ENCODE results near the gene VARS2. TPM values are rescaled to one million over a fixed set of nuclear protein-coding genes. Genes with fewer than 3 reads are reported as not detected.

VARS2 gene
- polyA plus RNA-seq, 1 donor (not counting 4 experiments of a cell fraction or from before 2014, with no cell fraction given): 13.8 TPM

- Histone ChIP-seq H3K9me3 (ENCODE audit: control insufficient read depth, low read depth, low read length) (no peaks in the 10 kb centered on the region), H4K20me1 (ENCODE audit: control insufficient read depth, extremely low read depth, insufficient read depth, low read length) (no peaks in the 10 kb centered on the region), H3K36me3 (ENCODE audit: control insufficient read depth in 2 of 2, extremely low read depth in 1 of 2, insufficient read depth in 2 of 2, low read length in 2 of 2) (no peaks in the 10 kb centered on the region), H3K79me2 (ENCODE audit: control insufficient read depth, insufficient read depth, low read length) (no peaks in the 10 kb centered on the region), H3K4me3 (ENCODE audit: control insufficient read depth in 2 of 3, extremely low read depth in 1 of 3, insufficient read depth in 2 of 3, low read depth in 1 of 3, low read length in 3 of 3) (no peak overlapping the region), H3K9me1 (ENCODE audit: control insufficient read depth, extremely low read depth, insufficient read depth, low read length) (no peaks in the 10 kb centered on the region), H3K4me2 (ENCODE audit: control insufficient read depth, extremely low read depth, insufficient read depth, low read depth, low read length) (no peak overlapping the region), H3K4me1 (ENCODE audit: control insufficient read depth, extremely low read depth, insufficient read depth, low read length) (no peaks in the 10 kb centered on the region), H2AFZ (ENCODE audit: control insufficient read depth, low read length) (no peak overlapping the region), H3K27me3 (ENCODE audit: control insufficient read depth, extremely low read depth, insufficient read depth, low read length) (no peaks in the 10 kb centered on the region), H3K27ac (ENCODE audit: control insufficient read depth, insufficient read depth, low read length) (no peak overlapping the region), H3K9ac (ENCODE audit: control insufficient read depth, extremely low read depth, insufficient read depth, low read length) (no peak overlapping the region)
- no peak for DNase-seq (ENCODE audit: low read depth, low spot score)
- TF ChIP-seq EZH2 (IDR thresholded peaks at IDR 0.05; ENCODE audit: low read length): no peak
- TF ChIP-seq, protein P1, sequence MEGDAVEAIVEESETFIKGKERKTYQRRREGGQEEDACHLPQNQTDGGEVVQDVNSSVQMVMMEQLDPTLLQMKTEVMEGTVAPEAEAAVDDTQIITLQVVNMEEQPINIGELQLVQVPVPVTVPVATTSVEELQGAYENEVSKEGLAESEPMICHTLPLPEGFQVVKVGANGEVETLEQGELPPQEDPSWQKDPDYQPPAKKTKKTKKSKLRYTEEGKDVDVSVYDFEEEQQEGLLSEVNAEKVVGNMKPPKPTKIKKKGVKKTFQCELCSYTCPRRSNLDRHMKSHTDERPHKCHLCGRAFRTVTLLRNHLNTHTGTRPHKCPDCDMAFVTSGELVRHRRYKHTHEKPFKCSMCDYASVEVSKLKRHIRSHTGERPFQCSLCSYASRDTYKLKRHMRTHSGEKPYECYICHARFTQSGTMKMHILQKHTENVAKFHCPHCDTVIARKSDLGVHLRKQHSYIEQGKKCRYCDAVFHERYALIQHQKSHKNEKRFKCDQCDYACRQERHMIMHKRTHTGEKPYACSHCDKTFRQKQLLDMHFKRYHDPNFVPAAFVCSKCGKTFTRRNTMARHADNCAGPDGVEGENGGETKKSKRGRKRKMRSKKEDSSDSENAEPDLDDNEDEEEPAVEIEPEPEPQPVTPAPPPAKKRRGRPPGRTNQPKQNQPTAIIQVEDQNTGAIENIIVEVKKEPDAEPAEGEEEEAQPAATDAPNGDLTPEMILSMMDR (optimal IDR thresholded peaks at IDR 0.05 in 1 of 3, IDR thresholded peaks at IDR 0.05 in 1 of 3, conservative IDR thresholded peaks at IDR 0.05 in 1 of 3; ENCODE audit: extremely low read depth in 1 of 3, insufficient read depth in 2 of 3, low read length in 3 of 3): no peak
- dilution Hi-C loops (cut with MboI; ENCODE audit: extremely low pct_ligation_motif_present, low sequenced_read_pairs): no loop called here
- FAIRE-seq: no peak
These were observed 58.8 kb downstream of the VARS2 start for GRCh38 chr6:30972816-30973215.

- Histone ChIP-seq H3K4me2 (ENCODE audit: control insufficient read depth, extremely low read depth, insufficient read depth, low read depth, low read length) (no peak overlapping the region), H3K9me1 (ENCODE audit: control insufficient read depth, extremely low read depth, insufficient read depth, low read length) (no peaks in the 10 kb centered on the region), H3K9me3 (ENCODE audit: control insufficient read depth, low read depth, low read length) (no peaks in the 10 kb centered on the region), H3K4me3 (ENCODE audit: control insufficient read depth in 2 of 3, extremely low read depth in 1 of 3, insufficient read depth in 2 of 3, low read depth in 1 of 3, low read length in 3 of 3) (no peak overlapping the region), H3K9ac (ENCODE audit: control insufficient read depth, extremely low read depth, insufficient read depth, low read length) (no peak overlapping the region), H2AFZ (ENCODE audit: control insufficient read depth, low read length) (no peak overlapping the region), H3K27ac (ENCODE audit: control insufficient read depth, insufficient read depth, low read length) (no peak overlapping the region), H4K20me1 (ENCODE audit: control insufficient read depth, extremely low read depth, insufficient read depth, low read length) (no peaks in the 10 kb centered on the region), H3K79me2 (ENCODE audit: control insufficient read depth, insufficient read depth, low read length) (no peaks in the 10 kb centered on the region), H3K36me3 (ENCODE audit: control insufficient read depth in 2 of 2, extremely low read depth in 1 of 2, insufficient read depth in 2 of 2, low read length in 2 of 2) (no peaks in the 10 kb centered on the region), H3K27me3 (ENCODE audit: control insufficient read depth, extremely low read depth, insufficient read depth, low read length) (no peaks in the 10 kb centered on the region), H3K4me1 (ENCODE audit: control insufficient read depth, extremely low read depth, insufficient read depth, low read length) (no peaks in the 10 kb centered on the region)
- no peak for FAIRE-seq
- no peak for DNase-seq (ENCODE audit: low read depth, low spot score)
- dilution Hi-C loops (cut with MboI; ENCODE audit: extremely low pct_ligation_motif_present, low sequenced_read_pairs): no loop called here
- no peak for TF ChIP-seq EZH2 (IDR thresholded peaks at IDR 0.05; ENCODE audit: low read length)
- TF ChIP-seq, protein P1 (optimal IDR thresholded peaks at IDR 0.05 in 1 of 3, IDR thresholded peaks at IDR 0.05 in 1 of 3, conservative IDR thresholded peaks at IDR 0.05 in 1 of 3; ENCODE audit: extremely low read depth in 1 of 3, insufficient read depth in 2 of 3, low read length in 3 of 3): no peak
These were observed 60.6 kb downstream of the VARS2 start for GRCh38 chr6:30974490-30975252.

Small RNAs within 50 kb of the gene (small RNA-seq; reads per million reads assigned to genes)
- 0 reads per million in 3 experiments for gene RF00019 (ENCODE audit: insufficient read length in 3 of 3, low read depth in 3 of 3, low replicate concordance in 1 of 3)

Other genes with a start within 250 kb of the VARS2 start
- gene DHX16, start 241.2 kb upstream of the VARS2 start, polyA plus RNA-seq: 27.9 to 36.4 TPM (median 34.2 TPM) in 3 replicates
- 87.0 to 114 TPM (median 88.9 TPM) in 3 replicates for gene PPP1R18, start 227.6 kb upstream of the VARS2 start, polyA plus RNA-seq
- 2.7 to 17.8 TPM (median 7.0 TPM) in 3 replicates for gene NRM, start 223.3 kb upstream of the VARS2 start, polyA plus RNA-seq
- 4.2 to 10.0 TPM (median 6.9 TPM) in 3 replicates for gene MDC1, start 197.0 kb upstream of the VARS2 start, polyA plus RNA-seq
- 1,010 to 1,517 TPM (median 1,159 TPM) in 3 replicates for gene TUBB, start 193.9 kb upstream of the VARS2 start, polyA plus RNA-seq
- gene FLOT1, start 171.6 kb upstream of the VARS2 start, polyA plus RNA-seq: 21.6 to 23.8 TPM (median 22.1 TPM) in 3 replicates
- gene IER3, start 169.7 kb upstream of the VARS2 start, polyA plus RNA-seq: 171 to 289 TPM (median 277 TPM) in 3 replicates
- gene DDR1, start 29.7 kb upstream of the VARS2 start, polyA plus RNA-seq: 104 to 178 TPM (median 152 TPM) in 3 replicates
- gene GTF2H4, start 6.0 kb upstream of the VARS2 start, polyA plus RNA-seq: 34.2 to 44.0 TPM (median 38.7 TPM) in 3 replicates
- not detected in 3 replicates for gene SFTA2, start 17.9 kb downstream of the VARS2 start, polyA plus RNA-seq
- gene MUCL3, start 26.7 kb downstream of the VARS2 start, polyA plus RNA-seq: 0.05 TPM in 1 of 3 replicates, not detected in the others
- not detected in 3 replicates for gene MUC21, start 69.5 kb downstream of the VARS2 start, polyA plus RNA-seq
- gene MUC22, start 96.2 kb downstream of the VARS2 start, polyA plus RNA-seq: not detected in 3 replicates
- gene C6orf15, start 198.3 kb downstream of the VARS2 start, polyA plus RNA-seq: 0.08 to 0.35 TPM (median 0.30 TPM) in 3 replicates
- 3.6 to 9.4 TPM (median 5.7 TPM) in 3 replicates for gene PSORS1C1, start 200.6 kb downstream of the VARS2 start, polyA plus RNA-seq
- 4.0 to 8.3 TPM (median 5.0 TPM) in 3 replicates for gene CDSN, start 206.2 kb downstream of the VARS2 start, polyA plus RNA-seq
- not detected in 3 replicates for gene PSORS1C2, start 224.8 kb downstream of the VARS2 start, polyA plus RNA-seq
- gene CCHCR1, start 243.6 kb downstream of the VARS2 start, polyA plus RNA-seq: 7.0 to 8.4 TPM (median 7.5 TPM) in 3 replicates
- gene TCF19, start 244.4 kb downstream of the VARS2 start, polyA plus RNA-seq: 2.5 to 9.4 TPM (median 7.4 TPM) in 3 replicates

Measured in keratinocyte (primary cell).